ACC112 (cell line): ENCODE data around the gene SPINT2.

Experiments used
- H2AFZ ChIP-seq: fragments of 200-600 bp; sonication (generic); one replicate; pipeline ENCODE4 v1.6.0; 2017; ENCODE audit warnings: antibody characterized with exemption, low read length; ENCODE audit not compliant: unreplicated experiment
- H3K27ac ChIP-seq: fragments of 200-600 bp; sonication (generic); 2 replicates; pipeline ENCODE4 v1.5.1; 2014; ENCODE audit warnings: low read depth, mild to moderate bottlenecking, antibody characterized with exemption, low read length, moderate library complexity
- H3K27me3 ChIP-seq: fragments of 200-600 bp; sonication (generic); 2 replicates; pipeline ENCODE4 v1.6.1; 2014; ENCODE audit warnings: mild to moderate bottlenecking, antibody characterized with exemption, low read length, moderate library complexity, mixed read lengths; ENCODE audit not compliant: insufficient read depth
- H3K36me3 ChIP-seq: fragments of 200-600 bp; sonication (generic); 2 replicates; pipeline ENCODE4 v1.6.1; 2016; ENCODE audit warnings: mild to moderate bottlenecking, antibody characterized with exemption, low read length, moderate library complexity, mixed read lengths; ENCODE audit not compliant: insufficient read depth
- H3K4me1 ChIP-seq: fragments of 200-600 bp; sonication (generic); one replicate; pipeline ENCODE4 v1.6.1; 2016; ENCODE audit warnings: low read length, mixed read lengths; ENCODE audit not compliant: insufficient read depth, unreplicated experiment, control insufficient read depth
- H3K4me3 ChIP-seq: fragments of 200-600 bp; sonication (generic); 2 replicates; pipeline ENCODE4 v1.5.1; 2014; ENCODE audit warnings: mild to moderate bottlenecking, low read depth, low read length
- H3K79me2 ChIP-seq: fragments of 200-600 bp; sonication (generic); one replicate; pipeline ENCODE4 v1.6.0; 2016; ENCODE audit warnings: low read length; ENCODE audit not compliant: control insufficient read depth, unreplicated experiment, insufficient read depth

Gene SPINT2

DNA sequence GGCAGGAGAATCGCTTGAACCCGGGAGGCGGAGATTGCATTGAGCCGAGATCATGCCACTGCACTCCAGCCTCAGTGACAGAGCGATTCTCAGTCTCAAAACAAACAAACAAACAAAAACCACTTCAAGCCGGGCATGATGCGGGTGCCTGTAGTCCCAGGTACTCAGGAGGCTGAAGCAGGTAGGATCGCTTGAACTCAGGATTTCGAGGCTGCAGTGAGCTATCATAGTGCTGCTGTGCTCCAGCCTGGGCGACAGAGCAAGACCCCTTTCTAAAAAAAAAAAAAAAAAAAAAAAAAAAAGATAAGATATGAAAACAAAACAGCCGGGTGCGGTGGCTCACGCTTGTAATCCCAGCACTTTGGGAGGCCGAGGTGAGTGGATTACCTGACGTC lies 21.1 kb upstream of the SPINT2 start:
- Histone ChIP-seq H3K36me3 (no peaks in the 10 kb centered on the region), H3K27me3 (no peaks in the 10 kb centered on the region), H3K27ac (no peak overlapping the region), H3K79me2 (no peaks in the 10 kb centered on the region), H3K4me3 (no peak overlapping the region; the same call in 1 of the 2 replicates), H2AFZ (no peak overlapping the region), H3K4me1 (no peaks in the 10 kb centered on the region)

DNA sequence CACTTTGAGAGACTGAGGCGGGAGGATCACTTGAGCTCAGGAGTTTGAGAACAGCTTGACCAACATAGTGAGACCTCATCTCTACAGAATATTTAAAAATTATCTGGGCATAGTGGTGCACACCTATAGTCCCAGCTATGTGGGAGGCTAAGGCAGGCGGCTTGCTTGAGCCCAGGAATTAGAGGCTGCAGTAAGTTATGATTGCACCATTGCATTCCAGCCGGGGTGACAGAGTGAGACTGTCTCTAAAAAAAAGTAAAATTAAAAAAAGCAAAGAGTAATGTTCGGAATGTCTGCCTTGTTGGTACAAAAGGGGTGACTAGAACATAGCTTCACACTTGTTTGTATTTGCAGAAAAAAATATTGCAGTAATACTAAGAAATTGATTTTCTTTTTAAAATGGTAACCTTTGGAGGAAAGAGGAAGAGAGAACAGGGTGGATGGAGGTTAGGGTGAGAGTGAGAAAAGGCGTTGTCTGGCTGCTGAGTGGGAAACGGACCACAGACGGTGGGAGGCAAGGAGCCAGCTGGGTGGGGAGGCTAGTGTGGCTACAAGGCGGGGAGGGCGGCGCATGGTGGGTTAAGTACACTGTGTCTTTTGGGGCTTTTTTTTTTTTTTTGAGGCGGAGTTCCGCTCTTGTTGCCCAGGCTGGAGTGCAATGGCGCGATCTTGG lies 18.4 kb upstream of the SPINT2 start:
- Histone ChIP-seq H2AFZ (no peak overlapping the region), H3K27ac (no peak overlapping the region), H3K4me3 (no peak overlapping the region)

GRCh38 chr19:38247126-38247525 lies 17.2 kb upstream of the SPINT2 start:
- H3K36me3 ChIP-seq = no peaks in the 10 kb centered on the region
- no peak overlapping the region for H3K27ac ChIP-seq
- H3K4me1 ChIP-seq = peaks cover 4% of the 10 kb centered on the region
- no peaks in the 10 kb centered on the region for H3K79me2 ChIP-seq
- H3K4me3 ChIP-seq = no peak overlapping the region
- H2AFZ ChIP-seq = no peak overlapping the region
- no peaks in the 10 kb centered on the region for H3K27me3 ChIP-seq

More for the DNA sequence above, 18.4 kb upstream of the SPINT2 start:
- Histone ChIP-seq H3K79me2 (no peaks in the 10 kb centered on the region), H3K27me3 (no peaks in the 10 kb centered on the region), H3K36me3 (no peaks in the 10 kb centered on the region), H3K4me1 (no peaks in the 10 kb centered on the region)

DNA sequence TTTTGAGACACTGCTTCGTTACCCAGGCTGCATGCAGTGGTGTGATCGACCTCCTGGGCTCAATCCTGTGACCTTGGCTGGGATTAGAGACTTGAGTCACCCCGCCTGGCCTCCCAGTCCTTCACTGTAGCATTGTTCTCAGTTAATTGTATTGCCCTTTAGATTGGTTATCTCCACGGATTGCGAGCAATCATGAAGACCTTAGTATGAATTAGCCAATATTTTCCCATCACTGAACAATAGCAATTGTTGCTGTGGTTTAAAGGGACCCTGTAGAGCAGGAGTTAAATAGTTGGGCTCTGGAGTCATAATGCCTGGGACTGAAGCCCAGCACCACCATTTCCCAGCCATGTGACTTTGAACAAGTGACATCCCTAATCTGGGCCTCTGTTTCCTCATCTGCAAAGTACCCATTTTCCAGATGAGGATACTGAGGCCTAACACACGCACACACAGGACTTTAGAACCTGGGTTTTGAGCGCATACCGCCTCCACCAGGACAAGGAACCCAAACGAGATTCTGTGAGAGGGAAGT lies 16.6 kb upstream of the SPINT2 start:
- H3K4me1 ChIP-seq = peaks cover 4% of the 10 kb centered on the region
- no peaks in the 10 kb centered on the region for H3K79me2 ChIP-seq
- no peak overlapping the region for H3K27ac ChIP-seq
- H3K36me3 ChIP-seq = no peaks in the 10 kb centered on the region
- no peak overlapping the region for H3K4me3 ChIP-seq
- H2AFZ ChIP-seq = no peak overlapping the region
- H3K27me3 ChIP-seq = no peaks in the 10 kb centered on the region

- H2AFZ ChIP-seq = no peak overlapping the region
- H3K4me3 ChIP-seq = no peak overlapping the region
- no peaks in the 10 kb centered on the region for H3K79me2 ChIP-seq
- H3K4me1 ChIP-seq = peaks cover 4% of the 10 kb centered on the region
- no peaks in the 10 kb centered on the region for H3K27me3 ChIP-seq
- H3K36me3 ChIP-seq = no peaks in the 10 kb centered on the region
- H3K27ac ChIP-seq = no peak overlapping the region
Measured at GRCh38 chr19:38248421-38248820, 16.0 kb upstream of the SPINT2 start.

DNA sequence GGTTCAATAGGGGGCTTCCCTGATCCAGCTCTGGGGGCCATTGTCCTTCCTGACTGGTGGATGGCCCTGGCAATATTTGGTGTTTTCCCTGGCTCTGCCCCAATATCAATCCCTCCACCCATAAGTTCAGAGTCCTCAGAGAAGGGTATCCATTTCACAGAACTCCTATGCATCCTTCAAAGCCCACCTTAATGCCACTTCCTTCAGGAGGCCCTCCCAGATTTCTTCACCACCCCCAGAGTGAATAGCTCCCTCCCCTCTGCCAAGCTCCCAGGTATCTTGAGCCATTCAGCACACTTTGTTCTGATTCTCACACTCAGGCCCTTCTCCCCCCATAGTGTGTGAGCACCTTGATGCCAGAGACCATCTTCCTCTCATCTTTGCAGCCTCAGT lies 13.9 kb upstream of the SPINT2 start:
- Histone ChIP-seq H2AFZ (no peak overlapping the region), H3K27me3 (no peaks in the 10 kb centered on the region), H3K4me1 (peaks cover 4% of the 10 kb centered on the region), H3K4me3 (no peak overlapping the region), H3K79me2 (no peaks in the 10 kb centered on the region), H3K27ac (no peak overlapping the region), H3K36me3 (no peaks in the 10 kb centered on the region)

- H2AFZ ChIP-seq = no peak overlapping the region
- H3K27me3 ChIP-seq = peaks cover 3% of the 10 kb centered on the region; the same call in 1 of the 2 replicates
- no peaks in the 10 kb centered on the region for H3K79me2 ChIP-seq
- H3K4me3 ChIP-seq = no peak overlapping the region
- no peaks in the 10 kb centered on the region for H3K36me3 ChIP-seq
- no peak overlapping the region for H3K27ac ChIP-seq
- H3K4me1 ChIP-seq = peaks cover 4% of the 10 kb centered on the region
Measured at GRCh38 chr19:38250821-38251563, 13.4 kb upstream of the SPINT2 start.

- H3K4me1 ChIP-seq = peaks cover 4% of the 10 kb centered on the region
- no peaks in the 10 kb centered on the region for H3K79me2 ChIP-seq
- no peaks in the 10 kb centered on the region for H3K36me3 ChIP-seq
- H3K27ac ChIP-seq = no peak overlapping the region
- H2AFZ ChIP-seq = no peak overlapping the region
- H3K4me3 ChIP-seq = no peak overlapping the region
- peaks cover 5% of the 10 kb centered on the region; the same call in 1 of the 2 replicates for H3K27me3 ChIP-seq
Measured at GRCh38 chr19:38251564-38252051, 12.8 kb upstream of the SPINT2 start.

DNA sequence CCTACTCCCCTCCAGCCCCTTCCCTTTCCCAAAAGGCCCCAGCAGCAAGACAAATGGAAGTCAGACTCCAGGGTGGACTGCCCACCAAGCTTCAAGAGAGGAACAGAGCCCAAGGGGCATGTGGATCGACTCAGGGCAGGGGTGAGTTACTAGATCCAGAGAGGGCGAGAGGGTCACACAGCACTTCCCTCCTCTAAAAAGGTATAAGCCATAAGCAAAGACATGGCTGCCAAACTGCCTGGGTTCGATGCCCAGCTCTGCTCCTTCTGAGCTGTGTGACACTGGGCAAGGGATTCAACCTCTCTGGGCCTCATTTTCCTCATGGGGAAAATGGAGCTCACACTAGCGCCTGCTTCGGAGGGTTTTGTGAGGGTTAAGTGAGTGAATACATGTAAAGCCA lies 12.0 kb upstream of the SPINT2 start:
- Histone ChIP-seq H3K27me3 (peaks cover 5% of the 10 kb centered on the region; the same call in 1 of the 2 replicates), H3K27ac (no peak overlapping the region), H3K4me3 (no peak overlapping the region), H2AFZ (no peak overlapping the region), H3K79me2 (no peaks in the 10 kb centered on the region), H3K4me1 (peaks cover 4% of the 10 kb centered on the region), H3K36me3 (no peaks in the 10 kb centered on the region)

DNA sequence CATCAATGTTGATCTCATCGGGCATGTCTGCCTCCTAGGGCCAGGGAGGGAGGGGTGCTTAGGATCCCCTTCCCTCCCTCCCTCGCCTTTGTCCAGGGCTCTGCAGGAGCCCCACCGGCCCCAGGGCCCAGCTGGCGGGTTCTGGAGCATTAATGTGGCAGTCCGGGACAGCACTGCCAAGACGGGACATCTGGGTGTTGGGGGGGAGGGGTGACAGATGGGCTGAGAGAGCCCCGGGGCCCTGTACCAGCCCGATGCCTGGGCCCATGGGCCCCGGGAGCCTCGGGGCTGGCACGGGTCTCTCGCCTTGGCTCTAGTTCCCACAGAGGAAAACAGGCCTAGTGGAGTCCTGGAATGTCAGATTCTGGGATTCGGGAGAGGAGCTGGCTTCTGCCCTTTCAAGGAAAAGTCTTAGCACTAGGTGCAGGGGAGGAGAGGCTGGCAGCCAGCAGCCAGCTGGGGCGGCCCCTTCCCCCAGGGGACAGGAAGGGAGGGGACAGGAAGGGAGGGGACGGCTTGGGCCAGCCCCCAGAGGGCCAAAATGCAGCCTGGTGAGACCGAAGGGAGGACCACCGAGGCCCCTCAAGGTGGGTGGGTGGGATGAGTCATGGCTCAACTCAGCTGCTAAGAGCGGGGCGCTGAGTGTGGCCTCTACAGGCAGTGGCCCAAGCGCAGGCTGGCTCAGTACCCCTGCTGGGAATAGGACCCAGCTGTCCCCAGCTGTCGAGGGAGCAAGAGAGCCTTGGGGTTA lies 11.3 kb upstream of the SPINT2 start:
- Histone ChIP-seq H3K27me3 (peaks cover 5% of the 10 kb centered on the region; the same call in 1 of the 2 replicates), H3K4me1 (peaks cover 4% of the 10 kb centered on the region), H3K4me3 (no peak overlapping the region), H2AFZ (no peak overlapping the region), H3K27ac (no peak overlapping the region), H3K79me2 (no peaks in the 10 kb centered on the region), H3K36me3 (no peaks in the 10 kb centered on the region)
